Hepatocyte (in vitro differentiated cells): ENCODE results near the gene ANKS1B. TPM values are rescaled to one million over a fixed set of nuclear protein-coding genes. Genes with fewer than 3 reads are reported as not detected.

ENCODE experiments used
- DNase-seq: peaks from one replicate; pipeline ENCODE4 v3.0.0-alpha.2; 2016; ENCODE audit warnings: low spot score
- H2AFZ ChIP-seq: fragments of 200-600 bp; sonication (generic); 2 replicates; pipeline ENCODE4 v1.6.0; 2016; ENCODE audit warnings: antibody characterized with exemption, mild to moderate bottlenecking
- H3K27ac ChIP-seq: fragments of 200-600 bp; sonication (generic); 2 replicates; pipeline ENCODE4 v1.5.1; 2016; ENCODE audit warnings: mild to moderate bottlenecking
- H3K27me3 ChIP-seq: fragments of 200-600 bp; sonication (generic); 2 replicates; pipeline ENCODE4 v1.6.1; 2016
- H3K36me3 ChIP-seq: fragments of 200-600 bp; sonication (generic); replicated peaks from 2 replicates; pipeline ENCODE4 v1.5.1; 2016; ENCODE audit warnings: low read depth; ENCODE audit not compliant: insufficient read depth
- H3K4me1 ChIP-seq: fragments of 200-600 bp; sonication (generic); 2 replicates; pipeline ENCODE4 v1.5.1; 2016; ENCODE audit warnings: mild to moderate bottlenecking, moderate library complexity; ENCODE audit not compliant: insufficient read depth
- H3K4me2 ChIP-seq: fragments of 200-600 bp; sonication (generic); 2 replicates; pipeline ENCODE4 v1.6.0; 2016
- H3K4me3 ChIP-seq: fragments of 200-600 bp; sonication (generic); 2 replicates; pipeline ENCODE4 v1.5.1; 2016; ENCODE audit warnings: mild to moderate bottlenecking
- H3K79me2 ChIP-seq: fragments of 200-600 bp; sonication (generic); 2 replicates; pipeline ENCODE4 v1.6.0; 2017; ENCODE audit warnings: mild to moderate bottlenecking
- H3K9me2 ChIP-seq: fragments of 200-600 bp; sonication (generic); replicated peaks from 2 replicates; pipeline ENCODE4 v1.6.0; 2017; ENCODE audit warnings: mild to moderate bottlenecking; ENCODE audit not compliant: insufficient read depth
- H3K9me3 ChIP-seq: fragments of 200-600 bp; sonication (generic); 2 replicates; pipeline ENCODE4 v1.5.1; 2016; ENCODE audit warnings: low read depth, mild to moderate bottlenecking
- H4K20me1 ChIP-seq: fragments of 200-600 bp; sonication (generic); 2 replicates; pipeline ENCODE4 v1.6.0; 2016; ENCODE audit warnings: mild to moderate bottlenecking; ENCODE audit not compliant: insufficient read depth, poor library complexity, severe bottlenecking
- CTCF ChIP-seq: fragments of 200-600 bp; sonication (generic); IDR thresholded peaks from 2 replicates; pipeline ENCODE4 v1.5.1; 2016; ENCODE audit warnings: antibody characterized with exemption, mild to moderate bottlenecking; ENCODE audit not compliant: poor library complexity
- EZH2 ChIP-seq: fragments of 200-600 bp; sonication (generic); IDR thresholded peaks from 2 replicates; pipeline ENCODE4 v1.6.1; 2016; ENCODE audit warnings: antibody characterized with exemption, mild to moderate bottlenecking, borderline replicate concordance
- EZH2phosphoT487 ChIP-seq: fragments of 200-600 bp; sonication (generic); IDR thresholded peaks from one replicate; pipeline ENCODE4 v1.6.1; 2018; ENCODE audit warnings: antibody characterized with exemption, mild to moderate bottlenecking, low read depth, moderate library complexity; ENCODE audit not compliant: unreplicated experiment, severe bottlenecking
- WGBS: methylation state at CpG from one replicate; pipeline ENCODE4 v1.1.6; 2016; ENCODE audit warnings: low lambda C conversion rate; ENCODE audit errors: missing lambda C conversion rate; 5-methylcytosine and 5-hydroxymethylcytosine counted together
- polyA plus RNA-seq: library from polyadenylated mRNA; unstranded; fragments of >200 nt; fragmentation: Nextera tagmentation; extraction: Ambion mirVana; gene quantifications from 2 replicates; pipeline ENCODE4 v1.2.1, GENCODE V29; 2016
- total RNA-seq: library from RNA; depleted of rRNA; stranded (reverse); fragments of >200 nt; gene quantifications from 2 replicates; pipeline ENCODE4 v1.2.3, GENCODE V29; 2014

The ANKS1B gene
- total and polyA plus RNA-seq, 2 experiments from 2014 or later = 1.6 to 2.2 TPM

DNA sequence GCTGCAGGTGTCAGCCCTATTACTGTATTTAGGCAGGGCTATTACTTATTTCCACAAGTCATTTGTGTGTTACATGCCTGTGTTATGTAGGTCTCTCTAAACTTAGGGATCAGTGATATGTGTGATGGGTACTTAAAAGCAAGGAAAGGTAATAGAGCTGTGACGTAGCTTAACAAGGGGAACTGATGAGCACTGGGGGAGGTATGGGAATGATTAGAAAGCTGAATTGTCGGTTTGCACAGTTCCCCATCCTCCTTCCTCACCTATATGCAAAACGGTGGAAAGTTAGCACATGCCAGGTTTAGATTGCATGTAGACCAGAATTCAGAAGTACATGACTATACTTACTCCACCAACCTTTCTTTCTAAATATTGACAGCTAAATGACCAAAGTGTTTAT lies 831.4 kb downstream of the ANKS1B start:
- DNase-seq = no peak
- Histone ChIP-seq H3K4me1 (no peaks in the 10 kb centered on the region), H3K4me3 (no peak overlapping the region), H3K4me2 (no peak overlapping the region), H3K9me2 (no peaks in the 10 kb centered on the region), H2AFZ (no peak overlapping the region), H3K79me2 (no peaks in the 10 kb centered on the region), H3K36me3 (no peaks in the 10 kb centered on the region), H4K20me1 (no peaks in the 10 kb centered on the region), H3K27ac (no peak overlapping the region), H3K9me3 (no peaks in the 10 kb centered on the region), H3K27me3 (no peaks in the 10 kb centered on the region)
- WGBS = 81% methylated on average over 3 of the region's 3 CpGs
- no peak for TF ChIP-seq EZH2phosphoT487
- no peak for TF ChIP-seq EZH2
- TF ChIP-seq CTCF = no peak

GRCh38 chr12:99152337-99152736 lies 832.4 kb downstream of the ANKS1B start:
- TF ChIP-seq EZH2 (no peak), CTCF (no peak), EZH2phosphoT487 (no peak)
- DNase-seq = no peak
- Histone ChIP-seq H3K4me2 (no peak overlapping the region), H3K4me1 (no peaks in the 10 kb centered on the region), H4K20me1 (no peaks in the 10 kb centered on the region), H3K79me2 (no peaks in the 10 kb centered on the region), H3K27me3 (no peaks in the 10 kb centered on the region), H3K4me3 (no peak overlapping the region), H3K9me2 (no peaks in the 10 kb centered on the region), H3K27ac (no peak overlapping the region), H3K9me3 (no peaks in the 10 kb centered on the region), H3K36me3 (no peaks in the 10 kb centered on the region), H2AFZ (no peak overlapping the region)
- 75% methylated on average over 2 of the region's 2 CpGs for WGBS

GRCh38 chr12:99151744-99152143 lies 833.0 kb downstream of the ANKS1B start:
- H4K20me1 ChIP-seq = no peaks in the 10 kb centered on the region
- no peak overlapping the region for H3K4me2 ChIP-seq
- no peak overlapping the region for H3K4me3 ChIP-seq
- no peaks in the 10 kb centered on the region for H3K9me3 ChIP-seq
- H3K27ac ChIP-seq = no peak overlapping the region
- TF ChIP-seq EZH2phosphoT487 (no peak), EZH2 (no peak), CTCF (no peak)
- DNase-seq = no peak
- H2AFZ ChIP-seq = no peak overlapping the region
- H3K4me1 ChIP-seq = no peaks in the 10 kb centered on the region
- no peaks in the 10 kb centered on the region for H3K36me3 ChIP-seq
- H3K27me3 ChIP-seq = no peaks in the 10 kb centered on the region
- H3K79me2 ChIP-seq = no peaks in the 10 kb centered on the region
- no peaks in the 10 kb centered on the region for H3K9me2 ChIP-seq

GRCh38 chr12:99147130-99147529 lies 837.6 kb downstream of the ANKS1B start:
- Histone ChIP-seq H3K9me2 (no peaks in the 10 kb centered on the region), H3K4me2 (no peak overlapping the region), H4K20me1 (no peaks in the 10 kb centered on the region), H3K36me3 (no peaks in the 10 kb centered on the region), H2AFZ (no peak overlapping the region), H3K4me3 (no peak overlapping the region), H3K4me1 (no peaks in the 10 kb centered on the region), H3K79me2 (no peaks in the 10 kb centered on the region), H3K9me3 (no peaks in the 10 kb centered on the region), H3K27ac (no peak overlapping the region), H3K27me3 (no peaks in the 10 kb centered on the region)
- no peak for DNase-seq
- WGBS = 89% methylated on average over 2 of the region's 2 CpGs
- TF ChIP-seq EZH2phosphoT487 = no peak
- TF ChIP-seq EZH2 = no peak
- no peak for TF ChIP-seq CTCF
